HepG2 (cell line): ENCODE results near the gene UNC119B. TPM values are rescaled to one million over a fixed set of nuclear protein-coding genes. Genes with fewer than 3 reads are reported as not detected.
A peak's percentile ranks its signal among the peaks of the same experiment; 100 is the strongest.

Source experiments
- ARNTL ChIP-seq: sonication (generic); formaldehyde crosslinking; IDR thresholded peaks from 2 replicates; pipeline ENCODE4 v1.4.0; 2020; ENCODE audit warnings: mild to moderate bottlenecking, missing genetic modification reagents
- ASH2L ChIP-seq: fragments of 300-600, 200-600 bp; sonication (generic); IDR thresholded peaks from 2 replicates; pipeline ENCODE4 v1.7.0; 2017; ENCODE audit warnings: low read depth, mild to moderate bottlenecking, moderate library complexity, mixed read lengths, low read length; ENCODE audit not compliant: insufficient read length
- ATF3 ChIP-seq: sonication (generic); formaldehyde crosslinking; IDR thresholded peaks from 2 replicates; pipeline ENCODE4 v1.4.0; 2020; ENCODE audit warnings: missing genetic modification reagents
- ETS1 ChIP-seq: sonication (generic); formaldehyde crosslinking; IDR thresholded peaks from 2 replicates; pipeline ENCODE4 v1.4.0; 2020; ENCODE audit warnings: missing genetic modification reagents
- HHEX ChIP-seq: IDR thresholded peaks from 2 replicates; pipeline ENCODE4 v1.6.1; 2016; ENCODE audit warnings: control low read depth
- HNF1A ChIP-seq, 2 experiments: sonication (generic) in 1 of 2; formaldehyde crosslinking in 1 of 2; IDR thresholded peaks; 2 replicates each; pipeline versions ENCODE4 v1.4.0 to v1.6.1; 2016 to 2020; ENCODE audit warnings: borderline replicate concordance in 1 of 2, low read depth in 1 of 2, mild to moderate bottlenecking in 1 of 2, missing genetic modification reagents in 1 of 2
- HOXA9 ChIP-seq: sonication (generic); formaldehyde crosslinking; IDR thresholded peaks from 2 replicates; pipeline ENCODE4 v1.8.1; 2022; ENCODE audit warnings: missing genetic modification reagents, mild to moderate bottlenecking, moderate library complexity, borderline replicate concordance
- ISX ChIP-seq: sonication (generic); formaldehyde crosslinking; conservative IDR thresholded peaks from 2 replicates; pipeline ENCODE4 v1.5.0; 2020; ENCODE audit warnings: missing genetic modification reagents
- ONECUT2 ChIP-seq: sonication (generic); formaldehyde crosslinking; IDR thresholded peaks from 2 replicates; pipeline ENCODE4 v1.4.0; 2020; ENCODE audit warnings: missing genetic modification reagents
- SRY ChIP-seq: sonication (generic); formaldehyde crosslinking; IDR thresholded peaks from 2 replicates; pipeline ENCODE4 v1.8.0; 2022; ENCODE audit warnings: mild to moderate bottlenecking, missing genetic modification reagents
- XBP1 ChIP-seq: sonication (generic); formaldehyde crosslinking; IDR thresholded peaks from 2 replicates; pipeline ENCODE4 v1.5.0; 2020; ENCODE audit warnings: missing genetic modification reagents
- ZFX ChIP-seq: sonication (generic); formaldehyde crosslinking; IDR thresholded peaks from 2 replicates; pipeline ENCODE4 v1.4.0; 2020; ENCODE audit warnings: mild to moderate bottlenecking, low read depth, missing genetic modification reagents, moderate library complexity
- ZGPAT ChIP-seq: IDR thresholded peaks from 2 replicates; pipeline ENCODE4 v1.6.1; 2016; ENCODE audit warnings: mild to moderate bottlenecking
- ZNF230 ChIP-seq: sonication (generic); formaldehyde crosslinking; IDR thresholded peaks from 2 replicates; pipeline ENCODE4 v1.4.0; 2020; ENCODE audit warnings: mild to moderate bottlenecking, missing genetic modification reagents
- ZNF264 ChIP-seq: sonication (generic); formaldehyde crosslinking; IDR thresholded peaks from 2 replicates; pipeline ENCODE4 v1.4.0; 2020; ENCODE audit warnings: missing genetic modification reagents
- ZSCAN9 ChIP-seq: IDR thresholded peaks from 2 replicates; pipeline ENCODE4 v1.6.1; 2016; ENCODE audit warnings: borderline replicate concordance
- polyA plus RNA-seq, 8 experiments: library from polyadenylated mRNA; depleted of rRNA in 3 of 8; stranded (reverse) in 7 of 8; unstranded in 1 of 8; fragments of >200 nt; fragmentation: Illumina TruSeq in 4 of 8; extraction: Trizol in 4 of 8; gene quantifications; 2 replicates each; pipeline versions ENCODE4 v1.2.1 to v1.2.3, GENCODE V29; 2011 to 2016; ENCODE audit warnings: low read depth in 4 of 8, missing spikeins in 1 of 8, mixed read lengths in 1 of 8; ENCODE audit not compliant: insufficient read depth in 1 of 8
- total RNA-seq, 5 experiments: library from RNA; depleted of rRNA; stranded (reverse); fragments of >200 nt; fragmentation: Illumina TruSeq; extraction: Trizol; gene quantifications; 2 replicates each; pipeline ENCODE4 v1.2.3, GENCODE V29; 2016; ENCODE audit warnings: low read depth in 1 of 5
- TF ChIP-seq, protein P1 (sequence below): IDR thresholded peaks from 2 replicates; pipeline ENCODE4 v1.6.1; 2012; ENCODE audit warnings: inconsistent platforms
- TF ChIP-seq, protein P2 (sequence below): sonication (generic); formaldehyde crosslinking; IDR thresholded peaks from 2 replicates; pipeline ENCODE4 v1.8.0; 2022; ENCODE audit warnings: mild to moderate bottlenecking, missing genetic modification reagents

UNC119B gene
- total and polyA plus RNA-seq, 2 of the 13 experiments (the other 11 are each of a cell fraction or from before 2014, with no cell fraction given): 19.6 to 19.7 TPM

GRCh38 chr12:120686690-120687577 lies 23.3 kb upstream of the UNC119B start, which contains the start of gene MLEC (continued):
- TF ChIP-seq, protein P1, sequence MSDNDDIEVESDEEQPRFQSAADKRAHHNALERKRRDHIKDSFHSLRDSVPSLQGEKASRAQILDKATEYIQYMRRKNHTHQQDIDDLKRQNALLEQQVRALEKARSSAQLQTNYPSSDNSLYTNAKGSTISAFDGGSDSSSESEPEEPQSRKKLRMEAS: peak; percentile 79
- TF ChIP-seq ATF3 (CRISPR knock-in tag): peak; percentile 29; the same call in 1 of the 2 replicates
- no peak for TF ChIP-seq HNF1A (IDR thresholded peaks at IDR 0.05; ENCODE audit: low read depth)
- peak; percentile 57; the same call in 1 of the 2 replicates for TF ChIP-seq HNF1A (CRISPR knock-in tag; IDR thresholded peaks at IDR 0.05; ENCODE audit: borderline replicate concordance)
- peak; percentile 88 for TF ChIP-seq ASH2L
- TF ChIP-seq ISX (CRISPR knock-in tag): 0 out of 2 replicates have a peak, but pooled peaks have one; percentile 38
- TF ChIP-seq SRY (CRISPR knock-in tag): peak; percentile 60
- TF ChIP-seq HOXA9: peak; percentile 29; the same call in 1 of the 2 replicates
- TF ChIP-seq ZGPAT (CRISPR knock-in tag): peak; percentile 75; the same call in 1 of the 2 replicates
- TF ChIP-seq ARNTL (CRISPR knock-in tag): peak; percentile 44
- TF ChIP-seq ONECUT2 (CRISPR knock-in tag): 0 out of 2 replicates have a peak, but pooled peaks have one; percentile 21
- TF ChIP-seq, protein P2, sequence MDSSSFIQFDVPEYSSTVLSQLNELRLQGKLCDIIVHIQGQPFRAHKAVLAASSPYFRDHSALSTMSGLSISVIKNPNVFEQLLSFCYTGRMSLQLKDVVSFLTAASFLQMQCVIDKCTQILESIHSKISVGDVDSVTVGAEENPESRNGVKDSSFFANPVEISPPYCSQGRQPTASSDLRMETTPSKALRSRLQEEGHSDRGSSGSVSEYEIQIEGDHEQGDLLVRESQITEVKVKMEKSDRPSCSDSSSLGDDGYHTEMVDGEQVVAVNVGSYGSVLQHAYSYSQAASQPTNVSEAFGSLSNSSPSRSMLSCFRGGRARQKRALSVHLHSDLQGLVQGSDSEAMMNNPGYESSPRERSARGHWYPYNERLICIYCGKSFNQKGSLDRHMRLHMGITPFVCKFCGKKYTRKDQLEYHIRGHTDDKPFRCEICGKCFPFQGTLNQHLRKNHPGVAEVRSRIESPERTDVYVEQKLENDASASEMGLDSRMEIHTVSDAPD (CRISPR knock-in tag): peak; percentile 76; the same call in 1 of the 2 replicates
- TF ChIP-seq XBP1 (CRISPR knock-in tag): peak; percentile 4; the same call in 1 of the 2 replicates
- TF ChIP-seq ZSCAN9 (CRISPR knock-in tag): peak; percentile 68; the same call in 1 of the 2 replicates
- peak; percentile 73 for TF ChIP-seq ZFX (CRISPR knock-in tag)
- TF ChIP-seq ZNF264 (CRISPR knock-in tag): peak; percentile 77
- TF ChIP-seq ZNF230 (CRISPR knock-in tag): 0 out of 2 replicates have a peak, but pooled peaks have one; percentile 14
- no peak for TF ChIP-seq ETS1 (CRISPR knock-in tag)
- no peak for TF ChIP-seq HHEX
